DLD1 (cell line): Measurements from ENCODE around the gene MTO1.
"Not testable (repeated sequence)": the region's sequence is repeated elsewhere in the genome, so short reads cannot be mapped to it uniquely, and the experiment has no call there.

Source experiments
- in situ Hi-C: cut with HindIII; loops from 2 replicates; pipeline ENCODE4 v1.10.0; 2017; ENCODE audit warnings: low sequenced_read_pairs

MTO1 gene

GRCh38 chr6:73503027-73503772, 41.7 kb downstream of the MTO1 start:
- in situ Hi-C loops = no loop called here

GRCh38 chr6:73504160-73504559, 42.6 kb downstream of the MTO1 start:
- in situ Hi-C loops = no loop called here

DNA sequence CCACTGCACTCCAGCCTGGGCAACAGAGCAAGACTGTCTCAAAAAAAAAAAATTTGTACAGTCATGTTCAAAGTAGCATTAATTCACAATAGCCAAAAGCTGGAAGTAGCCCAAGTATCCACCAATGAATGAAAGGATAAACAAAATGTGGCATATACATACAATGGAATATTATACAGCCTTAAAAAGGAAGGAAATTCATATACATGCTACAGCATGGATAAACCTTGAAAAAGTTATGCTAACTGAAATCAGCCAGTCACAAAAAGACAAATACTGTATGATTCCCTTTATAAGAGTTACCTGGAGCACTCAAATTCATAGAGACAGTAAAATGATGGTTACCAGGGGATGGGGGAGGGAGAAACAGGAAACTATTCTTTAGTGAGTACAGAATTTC, 43.6 kb downstream of the MTO1 start:
- in situ Hi-C loops = no loop called here

GRCh38 chr6:73505705-73506104, 44.2 kb downstream of the MTO1 start:
- in situ Hi-C loops = not testable (repeated sequence)

GRCh38 chr6:73506246-73506645, 44.7 kb downstream of the MTO1 start:
- in situ Hi-C loops = no loop called here

GRCh38 chr6:73508776-73509175, 47.2 kb downstream of the MTO1 start:
- in situ Hi-C loops = no loop called here

GRCh38 chr6:73509851-73510250, 48.3 kb downstream of the MTO1 start:
- in situ Hi-C loops = no loop called here

DNA sequence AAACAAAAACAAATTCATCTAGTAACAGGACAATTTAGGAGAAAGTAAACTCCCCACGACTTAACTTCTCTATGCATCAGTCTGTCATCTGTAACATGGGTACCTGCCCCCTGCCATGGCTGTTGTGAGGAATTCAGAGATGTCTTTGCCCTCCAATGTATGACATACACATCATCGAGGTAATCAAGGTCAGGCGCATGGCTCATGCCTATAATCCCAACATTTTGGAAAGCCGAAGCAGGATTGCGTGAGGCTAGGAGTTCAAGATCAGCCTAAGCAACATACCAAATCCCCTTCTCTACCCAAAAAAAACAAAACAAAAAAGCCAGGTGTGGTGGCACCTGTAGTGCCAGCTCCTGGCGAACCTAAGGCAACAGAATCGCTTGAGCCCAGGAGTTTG, 50.3 kb downstream of the MTO1 start:
- in situ Hi-C loops = no loop called here

DNA sequence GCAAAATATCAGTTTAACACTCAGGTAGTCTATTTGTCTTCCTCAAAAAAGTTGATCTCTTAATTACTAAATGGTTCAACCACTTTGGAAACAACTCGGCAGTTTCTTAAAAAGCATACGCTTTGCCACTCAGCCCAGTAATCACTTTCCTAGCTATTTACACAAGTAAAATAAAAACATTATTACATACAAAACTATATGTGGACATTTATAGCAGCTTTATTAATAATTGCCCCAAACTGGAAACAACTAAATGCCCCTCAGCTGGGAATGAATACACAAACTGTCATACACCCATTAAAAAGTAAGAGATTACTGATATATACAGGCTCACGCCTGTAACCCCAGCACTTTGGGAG, 51.9 kb downstream of the MTO1 start:
- in situ Hi-C loops = no loop called here

- in situ Hi-C loops = no loop called here
These were observed 53.2 kb downstream of the MTO1 start for GRCh38 chr6:73514746-73515110.

GRCh38 chr6:73515204-73515655, 53.7 kb downstream of the MTO1 start:
- in situ Hi-C loops = no loop called here

DNA sequence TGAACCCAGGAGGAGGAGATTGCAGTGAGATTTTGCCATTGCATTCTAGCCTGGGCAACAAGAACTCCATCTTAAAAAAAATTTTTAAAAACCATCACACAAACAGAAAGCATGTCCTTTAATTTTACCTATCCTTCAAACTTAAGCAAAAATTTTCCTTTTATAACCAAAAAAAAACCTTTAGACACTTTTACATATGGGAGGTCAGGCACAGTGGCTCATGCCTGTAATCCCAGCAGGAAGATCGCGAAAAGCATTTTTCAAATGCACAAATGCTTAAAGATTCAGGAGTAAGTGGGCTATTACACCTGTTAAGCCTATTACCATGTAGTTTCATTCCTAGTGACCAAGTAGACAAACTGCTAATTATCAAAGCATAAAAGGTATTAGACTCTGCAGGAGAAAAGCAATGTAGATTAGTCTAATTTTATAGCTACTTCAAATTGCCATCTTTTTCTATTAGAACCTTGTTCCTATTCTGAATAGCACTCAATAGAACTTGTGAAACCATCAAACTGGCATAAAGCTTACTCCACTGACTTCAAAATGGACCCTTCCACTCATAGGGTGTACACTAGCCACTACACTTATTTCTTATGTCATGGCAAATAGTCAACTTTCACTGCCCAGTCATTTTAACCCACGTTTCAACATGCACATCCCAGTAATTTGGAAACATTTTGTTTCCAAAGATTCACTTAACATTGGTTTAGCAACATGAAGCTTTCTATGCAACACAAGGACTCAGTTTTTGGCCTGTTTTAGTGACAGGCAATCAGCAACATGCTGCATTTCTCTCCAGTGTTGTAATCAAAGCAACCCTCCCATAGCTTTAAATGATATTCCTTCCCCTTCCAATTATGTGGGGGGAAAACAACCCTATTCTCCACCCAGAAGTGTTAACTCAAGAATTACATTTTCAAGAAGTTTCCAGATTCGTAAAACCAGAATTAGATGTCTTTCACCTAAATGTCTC, 55.3 kb downstream of the MTO1 start:
- in situ Hi-C loops = no loop called here

- in situ Hi-C loops = not testable (repeated sequence)
These were observed 56.8 kb downstream of the MTO1 start for GRCh38 chr6:73518100-73518981.

GRCh38 chr6:73518982-73519881, 57.7 kb downstream of the MTO1 start:
- in situ Hi-C loops = not testable (repeated sequence)

DNA sequence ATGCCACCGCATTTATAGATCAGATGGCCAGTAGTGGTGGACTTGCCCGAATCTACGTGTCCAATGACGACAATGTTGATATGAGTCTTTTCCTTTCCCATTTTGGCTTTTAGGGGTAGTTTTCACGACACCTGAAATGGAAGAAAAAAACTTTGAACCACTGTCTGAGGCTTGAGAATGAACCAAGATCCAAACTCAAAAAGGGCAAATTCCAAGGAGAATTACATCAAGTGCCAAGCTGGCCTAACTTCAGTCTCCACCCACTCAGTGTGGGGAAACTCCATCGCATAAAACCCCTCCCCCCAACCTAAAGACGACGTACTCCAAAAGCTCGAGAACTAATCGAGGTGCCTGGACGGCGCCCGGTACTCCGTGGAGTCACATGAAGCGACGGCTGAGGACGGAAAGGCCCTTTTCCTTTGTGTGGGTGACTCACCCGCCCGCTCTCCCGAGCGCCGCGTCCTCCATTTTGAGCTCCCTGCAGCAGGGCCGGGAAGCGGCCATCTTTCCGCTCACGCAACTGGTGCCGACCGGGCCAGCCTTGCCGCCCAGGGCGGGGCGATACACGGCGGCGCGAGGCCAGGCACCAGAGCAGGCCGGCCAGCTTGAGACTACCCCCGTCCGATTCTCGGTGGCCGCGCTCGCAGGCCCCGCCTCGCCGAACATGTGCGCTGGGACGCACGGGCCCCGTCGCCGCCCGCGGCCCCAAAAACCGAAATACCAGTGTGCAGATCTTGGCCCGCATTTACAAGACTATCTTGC, 58.6 kb downstream of the MTO1 start:
- in situ Hi-C loops = no loop called here

DNA sequence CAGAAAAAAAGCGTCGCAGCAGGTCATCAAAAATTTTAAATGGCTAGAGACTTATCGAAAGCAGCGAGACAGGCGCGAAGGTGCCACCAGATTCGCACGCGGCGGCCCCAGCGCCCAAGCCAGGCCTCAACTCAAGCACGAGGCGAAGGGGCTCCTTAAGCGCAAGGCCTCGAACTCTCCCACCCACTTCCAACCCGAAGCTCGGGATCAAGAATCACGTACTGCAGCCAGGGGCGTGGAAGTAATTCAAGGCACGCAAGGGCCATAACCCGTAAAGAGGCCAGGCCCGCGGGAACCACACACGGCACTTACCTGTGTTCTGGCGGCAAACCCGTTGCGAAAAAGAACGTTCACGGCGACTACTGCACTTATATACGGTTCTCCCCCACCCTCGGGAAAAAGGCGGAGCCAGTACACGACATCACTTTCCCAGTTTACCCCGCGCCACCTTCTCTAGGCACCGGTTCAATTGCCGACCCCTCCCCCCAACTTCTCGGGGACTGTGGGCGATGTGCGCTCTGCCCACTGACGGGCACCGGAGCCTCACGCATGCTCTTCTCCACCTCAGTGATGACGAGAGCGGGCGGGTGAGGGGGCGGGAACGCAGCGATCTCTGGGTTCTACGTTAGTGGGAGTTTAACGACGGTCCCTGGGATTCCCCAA, 59.3 kb downstream of the MTO1 start, which contains the start of gene EEF1A1:
Gene EEF1A1 (minus strand): TSS at position 345 of the 663 bp plus-strand sequence. CDS start 1,006 bp downstream, outside the sequence.
- in situ Hi-C loops = no loop called here

GRCh38 chr6:73521351-73521985, 59.9 kb downstream of the MTO1 start:
- in situ Hi-C loops = no loop called here
